HCT116 (cell line): Measurements from ENCODE around the gene RANBP10.

Experiments
- CBX3 ChIP-seq: IDR thresholded peaks from 2 replicates; pipeline ENCODE4 v1.6.1; 2012; ENCODE audit warnings: low read depth
- CEBPB ChIP-seq: IDR thresholded peaks from 2 replicates; pipeline ENCODE4 v1.6.1; 2012; ENCODE audit warnings: low read depth
- CTCF ChIP-seq, 3 experiments: fragments of 200-600 bp in 1 of 3; sonication (generic) in 1 of 3; IDR thresholded peaks in 2 of 3; conservative IDR thresholded peaks in 1 of 3; 2 replicates each; pipeline ENCODE4 v1.5.1; 2012 to 2017; ENCODE audit warnings: low read depth in 2 of 3, low read length in 2 of 3, antibody characterized with exemption in 1 of 3, borderline replicate concordance in 1 of 3, control low read depth in 1 of 3, mild to moderate bottlenecking in 1 of 3, mixed read lengths in 1 of 3, mixed run types in 1 of 3, moderate library complexity in 1 of 3; ENCODE audit not compliant: insufficient read depth in 1 of 3
- ELF1 ChIP-seq: IDR thresholded peaks from 2 replicates; pipeline ENCODE4 v1.6.1; 2012; ENCODE audit warnings: low read depth, borderline replicate concordance
- EZH2 ChIP-seq: fragments of 200-600 bp; sonication (generic); IDR thresholded peaks from 2 replicates; pipeline ENCODE4 v1.6.1; 2017; ENCODE audit warnings: antibody characterized with exemption, mixed run types
- EZH2phosphoT487 ChIP-seq: fragments of 200-600 bp; IDR thresholded peaks from 2 replicates; pipeline ENCODE4 v1.6.1; 2018; ENCODE audit warnings: antibody characterized with exemption, borderline replicate concordance
- MAX ChIP-seq: IDR thresholded peaks from 2 replicates; pipeline ENCODE4 v1.6.1; 2012
- POLR2A ChIP-seq: IDR thresholded peaks from 2 replicates; pipeline ENCODE4 v1.7.0; 2011; ENCODE audit warnings: borderline replicate concordance; ENCODE audit not compliant: insufficient read depth, insufficient read length; ENCODE audit errors: extremely low read depth
- POLR2AphosphoS5 ChIP-seq: IDR thresholded peaks from 2 replicates; pipeline ENCODE4 v1.6.1; 2011; ENCODE audit warnings: mild to moderate bottlenecking, low read depth, low read length, moderate library complexity
- RAD21 ChIP-seq: IDR thresholded peaks from 2 replicates; pipeline ENCODE4 v1.6.1; 2012; ENCODE audit warnings: low read depth, mild to moderate bottlenecking
- SP1 ChIP-seq: IDR thresholded peaks from 2 replicates; pipeline ENCODE4 v1.6.1; 2012; ENCODE audit warnings: low read depth
- ZNF274 ChIP-seq: fragments of 200-500 bp; sonication (Bioruptor generic); IDR thresholded peaks from 2 replicates; pipeline ENCODE4 v1.6.1; 2014; ENCODE audit warnings: mild to moderate bottlenecking, low read depth, low read length, inconsistent platforms
- TF ChIP-seq, protein P1 (sequence below): IDR thresholded peaks from 2 replicates; pipeline ENCODE4 v1.6.1; 2012
- TF ChIP-seq, protein P2 (sequence below): IDR thresholded peaks from 2 replicates; pipeline ENCODE4 v1.6.1; 2012; ENCODE audit warnings: low read depth

- no peak for TF ChIP-seq CTCF (IDR thresholded peaks at IDR 0.05 in 2 of 3, conservative IDR thresholded peaks at IDR 0.05 in 1 of 3; ENCODE audit: borderline replicate concordance in 1 of 3, insufficient read depth in 1 of 3, low read depth in 2 of 3, low read length in 2 of 3)
- no peak for TF ChIP-seq POLR2A
- TF ChIP-seq EZH2, result no peak
- TF ChIP-seq POLR2AphosphoS5, result no peak
- TF ChIP-seq CEBPB, result no peak
- TF ChIP-seq, protein P1, sequence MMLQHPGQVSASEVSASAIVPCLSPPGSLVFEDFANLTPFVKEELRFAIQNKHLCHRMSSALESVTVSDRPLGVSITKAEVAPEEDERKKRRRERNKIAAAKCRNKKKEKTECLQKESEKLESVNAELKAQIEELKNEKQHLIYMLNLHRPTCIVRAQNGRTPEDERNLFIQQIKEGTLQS, result no peak
- TF ChIP-seq, protein P2, sequence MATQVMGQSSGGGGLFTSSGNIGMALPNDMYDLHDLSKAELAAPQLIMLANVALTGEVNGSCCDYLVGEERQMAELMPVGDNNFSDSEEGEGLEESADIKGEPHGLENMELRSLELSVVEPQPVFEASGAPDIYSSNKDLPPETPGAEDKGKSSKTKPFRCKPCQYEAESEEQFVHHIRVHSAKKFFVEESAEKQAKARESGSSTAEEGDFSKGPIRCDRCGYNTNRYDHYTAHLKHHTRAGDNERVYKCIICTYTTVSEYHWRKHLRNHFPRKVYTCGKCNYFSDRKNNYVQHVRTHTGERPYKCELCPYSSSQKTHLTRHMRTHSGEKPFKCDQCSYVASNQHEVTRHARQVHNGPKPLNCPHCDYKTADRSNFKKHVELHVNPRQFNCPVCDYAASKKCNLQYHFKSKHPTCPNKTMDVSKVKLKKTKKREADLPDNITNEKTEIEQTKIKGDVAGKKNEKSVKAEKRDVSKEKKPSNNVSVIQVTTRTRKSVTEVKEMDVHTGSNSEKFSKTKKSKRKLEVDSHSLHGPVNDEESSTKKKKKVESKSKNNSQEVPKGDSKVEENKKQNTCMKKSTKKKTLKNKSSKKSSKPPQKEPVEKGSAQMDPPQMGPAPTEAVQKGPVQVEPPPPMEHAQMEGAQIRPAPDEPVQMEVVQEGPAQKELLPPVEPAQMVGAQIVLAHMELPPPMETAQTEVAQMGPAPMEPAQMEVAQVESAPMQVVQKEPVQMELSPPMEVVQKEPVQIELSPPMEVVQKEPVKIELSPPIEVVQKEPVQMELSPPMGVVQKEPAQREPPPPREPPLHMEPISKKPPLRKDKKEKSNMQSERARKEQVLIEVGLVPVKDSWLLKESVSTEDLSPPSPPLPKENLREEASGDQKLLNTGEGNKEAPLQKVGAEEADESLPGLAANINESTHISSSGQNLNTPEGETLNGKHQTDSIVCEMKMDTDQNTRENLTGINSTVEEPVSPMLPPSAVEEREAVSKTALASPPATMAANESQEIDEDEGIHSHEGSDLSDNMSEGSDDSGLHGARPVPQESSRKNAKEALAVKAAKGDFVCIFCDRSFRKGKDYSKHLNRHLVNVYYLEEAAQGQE, result no peak
- TF ChIP-seq SP1, result no peak
- TF ChIP-seq ELF1, result no peak
- TF ChIP-seq ZNF274, result no peak
- no peak for TF ChIP-seq EZH2phosphoT487
- no peak for TF ChIP-seq CBX3
- TF ChIP-seq RAD21, result no peak
- no peak for TF ChIP-seq MAX
These were observed 45.5 kb downstream of the RANBP10 start for GRCh38 chr16:67760956-67761230.
